HCT116 (cell line): ENCODE measurements around the gene IDUA. TPM values are rescaled to one million over a fixed set of nuclear protein-coding genes. Genes with fewer than 3 reads are reported as not detected.

Experiments used
- ATAC-seq: fragments of 200-7000 bp; cut with Tn5 transposase; 2 replicates; pipeline ENCODE4 v1.9.1; 2020; ENCODE audit warnings: mild to moderate bottlenecking, moderate library complexity
- BruUV-seq: library from RNA; stranded (reverse); fragments of 400-500 nt; replicated peaks from 2 replicates; lab custom pipeline; 2021; lab: Mats Ljungman, UMichigan
- CTCF ChIA-PET: fragments of 300-600 bp; sonication (Branson Sonifier 250); formaldehyde crosslinking; loops from one replicate; lab custom pipeline; 2021; ENCODE audit warnings: antibody characterized with exemption; lab: Charles Lee
- POLR2A ChIA-PET: fragments of 300-600, 350-600 bp; sonication (Branson Sonifier 250); formaldehyde crosslinking; loops from one replicate; lab custom pipeline; 2021; ENCODE audit warnings: antibody characterized with exemption; lab: Charles Lee
- RAD21 ChIA-PET, 2 experiments: fragments of 300-600 bp; sonication (Branson Sonifier 250); formaldehyde crosslinking; loops; one replicate each; lab custom pipeline; 2023; ENCODE audit warnings: low total read pairs in 2 of 2; ENCODE audit not compliant: uncharacterized antibody in 2 of 2, unreplicated experiment in 2 of 2, low non-redundant PET in 1 of 2; lab: Charles Lee
- DNase-seq: peaks from one replicate; pipeline ENCODE4 v3.0.0-alpha.2; 2010; ENCODE audit warnings: low read depth, low spot score
- H2AFZ ChIP-seq: fragments of 200-600 bp; shearing (Covaris generic), sonication (generic); 2 replicates; pipeline ENCODE4 v1.6.1; 2017; ENCODE audit warnings: low read depth, mixed run types, mixed read lengths, antibody characterized with exemption, low read length; ENCODE audit not compliant: poor library complexity, severe bottlenecking
- H3K27ac ChIP-seq: 2 replicates; pipeline ENCODE4 v1.5.1; 2012; ENCODE audit warnings: low read depth, low read length
- H3K27me3 ChIP-seq: fragments of 200-600 bp; sonication (generic); 2 replicates; pipeline ENCODE4 v1.6.1; 2016; ENCODE audit warnings: mixed run types, low read length, mixed read lengths; ENCODE audit not compliant: insufficient read depth
- H3K36me3 ChIP-seq, 2 experiments: fragments of 200-500 bp in 1 of 2; fragments of 200-600 bp in 1 of 2; sonication (Bioruptor generic) in 1 of 2; sonication (generic) in 1 of 2; 2 replicates each; pipeline versions ENCODE4 v1.5.1 to v1.6.1; 2014 to 2016; ENCODE audit warnings: low read length in 2 of 2, inconsistent platforms in 1 of 2, mixed read lengths in 1 of 2, mixed run types in 1 of 2; ENCODE audit not compliant: insufficient read depth in 2 of 2, control insufficient read depth in 1 of 2
- H3K4me1 ChIP-seq, 2 experiments: fragments of 200-600 bp in 1 of 2; sonication (generic) in 1 of 2; 2 replicates each; pipeline versions ENCODE4 v1.5.1 to v1.6.1; 2012 to 2017; ENCODE audit warnings: low read length in 2 of 2, inconsistent platforms in 1 of 2, mild to moderate bottlenecking in 1 of 2, mixed read lengths in 1 of 2, mixed run types in 1 of 2, moderate library complexity in 1 of 2; ENCODE audit not compliant: insufficient read depth in 2 of 2, control insufficient read depth in 1 of 2
- H3K4me2 ChIP-seq: fragments of 200-600 bp; sonication (generic); 2 replicates; pipeline ENCODE4 v1.6.1; 2017; ENCODE audit warnings: mixed run types, low read length, mixed read lengths
- H3K4me3 ChIP-seq, 2 experiments: fragments of 200-600 bp in 1 of 2; sonication (generic) in 1 of 2; replicated peaks in 1 of 2; 2 replicates each; pipeline ENCODE4 v1.5.1; 2011 to 2016; ENCODE audit warnings: low read length in 2 of 2, control low read depth in 1 of 2, low read depth in 1 of 2, mild to moderate bottlenecking in 1 of 2, mixed read lengths in 1 of 2, mixed run types in 1 of 2
- H3K79me2 ChIP-seq: fragments of 200-600 bp; sonication (generic); 2 replicates; pipeline ENCODE4 v1.6.1; 2017; ENCODE audit warnings: mild to moderate bottlenecking, mixed run types, low read length, moderate library complexity, mixed read lengths; ENCODE audit not compliant: insufficient read depth
- H3K9ac ChIP-seq: fragments of 200-600 bp; sonication (generic); 2 replicates; pipeline ENCODE4 v1.6.1; 2016; ENCODE audit warnings: low read length, mixed read lengths
- H3K9me2 ChIP-seq: fragments of 200-600 bp; sonication (generic), shearing (Covaris generic); 2 replicates; pipeline ENCODE4 v1.6.1; 2017; ENCODE audit warnings: mixed run types, mild to moderate bottlenecking, moderate library complexity; ENCODE audit not compliant: insufficient read depth
- H3K9me3 ChIP-seq, 2 experiments: fragments of 200-500 bp in 1 of 2; fragments of 200-600 bp in 1 of 2; sonication (Bioruptor generic) in 1 of 2; sonication (generic) in 1 of 2; 2 replicates each; pipeline ENCODE4 v1.6.1; 2014 to 2017; ENCODE audit warnings: low read length in 2 of 2, mixed read lengths in 2 of 2, inconsistent platforms in 1 of 2, low read depth in 1 of 2, mild to moderate bottlenecking in 1 of 2, mixed run types in 1 of 2, moderate library complexity in 1 of 2; ENCODE audit not compliant: control insufficient read depth in 1 of 2, insufficient read depth in 1 of 2
- H4K20me1 ChIP-seq: fragments of 200-600 bp; sonication (generic), shearing (Covaris generic); 2 replicates; pipeline ENCODE4 v1.6.1; 2017; ENCODE audit warnings: mixed run types, mild to moderate bottlenecking, moderate library complexity; ENCODE audit not compliant: insufficient read depth
- CBX3 ChIP-seq: IDR thresholded peaks from 2 replicates; pipeline ENCODE4 v1.6.1; 2012; ENCODE audit warnings: low read depth
- CEBPB ChIP-seq: IDR thresholded peaks from 2 replicates; pipeline ENCODE4 v1.6.1; 2012; ENCODE audit warnings: low read depth
- CTCF ChIP-seq, 3 experiments: fragments of 200-600 bp in 1 of 3; sonication (generic) in 1 of 3; IDR thresholded peaks in 2 of 3; conservative IDR thresholded peaks in 1 of 3; 2 replicates each; pipeline ENCODE4 v1.5.1; 2012 to 2017; ENCODE audit warnings: low read depth in 2 of 3, low read length in 2 of 3, antibody characterized with exemption in 1 of 3, borderline replicate concordance in 1 of 3, control low read depth in 1 of 3, mild to moderate bottlenecking in 1 of 3, mixed read lengths in 1 of 3, mixed run types in 1 of 3, moderate library complexity in 1 of 3; ENCODE audit not compliant: insufficient read depth in 1 of 3
- EZH2 ChIP-seq: fragments of 200-600 bp; sonication (generic); IDR thresholded peaks from 2 replicates; pipeline ENCODE4 v1.6.1; 2017; ENCODE audit warnings: antibody characterized with exemption, mixed run types
- EZH2phosphoT487 ChIP-seq: fragments of 200-600 bp; IDR thresholded peaks from 2 replicates; pipeline ENCODE4 v1.6.1; 2018; ENCODE audit warnings: antibody characterized with exemption, borderline replicate concordance
- FOSL1 ChIP-seq: IDR thresholded peaks from 2 replicates; pipeline ENCODE4 v1.6.1; 2012; ENCODE audit warnings: low read depth
- JUND ChIP-seq: IDR thresholded peaks from 2 replicates; pipeline ENCODE4 v1.6.1; 2012
- MAX ChIP-seq: IDR thresholded peaks from 2 replicates; pipeline ENCODE4 v1.6.1; 2012
- POLR2A ChIP-seq: IDR thresholded peaks from 2 replicates; pipeline ENCODE4 v1.7.0; 2011; ENCODE audit warnings: borderline replicate concordance; ENCODE audit not compliant: insufficient read depth, insufficient read length; ENCODE audit errors: extremely low read depth
- POLR2AphosphoS5 ChIP-seq: IDR thresholded peaks from 2 replicates; pipeline ENCODE4 v1.6.1; 2011; ENCODE audit warnings: mild to moderate bottlenecking, low read depth, low read length, moderate library complexity
- RAD21 ChIP-seq: IDR thresholded peaks from 2 replicates; pipeline ENCODE4 v1.6.1; 2012; ENCODE audit warnings: low read depth, mild to moderate bottlenecking
- ZFX ChIP-seq: fragments of 450-650 bp; IDR thresholded peaks from 2 replicates; pipeline ENCODE4 v1.6.1; 2017
- ZNF274 ChIP-seq: fragments of 200-500 bp; sonication (Bioruptor generic); IDR thresholded peaks from 2 replicates; pipeline ENCODE4 v1.6.1; 2014; ENCODE audit warnings: mild to moderate bottlenecking, low read depth, low read length, inconsistent platforms
- intact Hi-C: fragments of 100-400 bp; cut with micrococcal nuclease; formaldehyde crosslinking; loops from 2 replicates; pipeline ENCODE4 v1.10.0; 2022
- total RNA-seq: library from RNA; stranded (reverse); gene quantifications from one replicate; pipeline ENCODE4 v1.2.1, GENCODE V29; 2021; ENCODE audit not compliant: unreplicated experiment

IDUA gene
- total RNA-seq, 1 experiment from 2014 or later: 28.2 TPM

- Histone ChIP-seq H3K79me2 (peaks cover 12% of the 10 kb centered on the region; the same call in 1 of the 2 replicates), H3K27ac (no peak overlapping the region), H3K4me2 (no peak overlapping the region), H3K36me3 (peaks cover 3 to 4% of the 10 kb centered on the region in 2 experiments; a peak in 2 of 4 replicates), H3K4me3 (no peak overlapping the region), H3K4me1 (peaks cover 8 to 13% of the 10 kb centered on the region in 2 experiments), H2AFZ (no peak overlapping the region), H3K27me3 (no peaks in the 10 kb centered on the region), H3K9me3 (no peaks in the 10 kb centered on the region), H4K20me1 (no peaks in the 10 kb centered on the region), H3K9me2 (no peaks in the 10 kb centered on the region), H3K9ac (no peak overlapping the region)
- intact Hi-C loops: no loop called here
- ChIA-PET POLR2A (no interaction called here), CTCF (no interaction called here), RAD21 (no interaction called here)
- no TSS peak for BruUV-seq
- ATAC-seq: no peak
- TF ChIP-seq EZH2phosphoT487: no peak
- no peak for TF ChIP-seq POLR2A
- no peak for TF ChIP-seq CEBPB
- TF ChIP-seq JUND: no peak
- TF ChIP-seq CTCF (IDR thresholded peaks at IDR 0.05 in 2 of 3, conservative IDR thresholded peaks at IDR 0.05 in 1 of 3; ENCODE audit: borderline replicate concordance in 1 of 3, insufficient read depth in 1 of 3, low read depth in 2 of 3, low read length in 2 of 3): no peak
- TF ChIP-seq ZNF274: no peak
- TF ChIP-seq FOSL1: no peak
- TF ChIP-seq POLR2AphosphoS5: no peak
- no peak for TF ChIP-seq RAD21
- TF ChIP-seq ZFX: no peak
- no peak for TF ChIP-seq CBX3
- no peak for TF ChIP-seq MAX
- no peak for TF ChIP-seq EZH2
- no peak for DNase-seq
Observed at GRCh38 chr4:1015746-1016145, 28.9 kb downstream of the IDUA start.
